Peyer's patch (tissue), 4 donors: ENCODE data around the gene STEAP1B. TPM values are rescaled to one million over a fixed set of nuclear protein-coding genes. Genes with fewer than 3 reads are reported as not detected.
"Not testable (repeated sequence)": the region's sequence is repeated elsewhere in the genome, so short reads cannot be mapped to it uniquely, and the experiment has no call there.

Experiments
- DNase-seq, 3 donors: peaks; one replicate each; pipeline ENCODE4 v3.0.0-alpha.2; 2017 to 2019
- H3K27ac ChIP-seq, 4 donors: fragments of 200-600 bp; sonication (generic); one replicate each; pipeline ENCODE4 v1.5.1; 2016 to 2019
- H3K27me3 ChIP-seq, 2 donors: fragments of 200-600 bp; sonication (generic); one replicate each; pipeline ENCODE4 v1.5.1; 2019
- H3K36me3 ChIP-seq, 3 donors: fragments of 200-600 bp; sonication (generic); one replicate each; pipeline ENCODE4 v1.5.1; 2016 to 2019
- H3K4me1 ChIP-seq, 4 donors: fragments of 200-600 bp; sonication (generic); one replicate each; pipeline ENCODE4 v1.5.1; 2016 to 2019
- H3K4me3 ChIP-seq, 4 donors: fragments of 200-600 bp; sonication (generic); 1 replicate in 3 of 4; 2 replicates in 1 of 4; pipeline ENCODE4 v1.5.1; 2016 to 2019; ENCODE audit warnings: mild to moderate bottlenecking in 1 of 4
- H3K9me3 ChIP-seq, 4 donors: fragments of 200-600 bp; sonication (generic); one replicate each; pipeline ENCODE4 v1.5.1; 2016 to 2019; ENCODE audit warnings: mild to moderate bottlenecking in 1 of 4
- CTCF ChIP-seq, 6 experiments: fragments of 450-650 bp in 4 of 6; fragments of 200-600 bp in 2 of 6; sonication (generic) in 1 of 6; IDR thresholded peaks; one replicate each; pipeline ENCODE4 v1.5.1; 2017 to 2019; ENCODE audit warnings: antibody characterized with exemption in 6 of 6, mild to moderate bottlenecking in 3 of 6, moderate library complexity in 1 of 6
- total RNA-seq, 4 donors: library from RNA; depleted of rRNA; stranded (reverse); fragments of >200 nt; gene quantifications; one replicate each; pipeline ENCODE4 v1.1.0, GENCODE V29; 2016

Gene STEAP1B
- total RNA-seq, 4 donors from 2014 or later, result not detected

DNA sequence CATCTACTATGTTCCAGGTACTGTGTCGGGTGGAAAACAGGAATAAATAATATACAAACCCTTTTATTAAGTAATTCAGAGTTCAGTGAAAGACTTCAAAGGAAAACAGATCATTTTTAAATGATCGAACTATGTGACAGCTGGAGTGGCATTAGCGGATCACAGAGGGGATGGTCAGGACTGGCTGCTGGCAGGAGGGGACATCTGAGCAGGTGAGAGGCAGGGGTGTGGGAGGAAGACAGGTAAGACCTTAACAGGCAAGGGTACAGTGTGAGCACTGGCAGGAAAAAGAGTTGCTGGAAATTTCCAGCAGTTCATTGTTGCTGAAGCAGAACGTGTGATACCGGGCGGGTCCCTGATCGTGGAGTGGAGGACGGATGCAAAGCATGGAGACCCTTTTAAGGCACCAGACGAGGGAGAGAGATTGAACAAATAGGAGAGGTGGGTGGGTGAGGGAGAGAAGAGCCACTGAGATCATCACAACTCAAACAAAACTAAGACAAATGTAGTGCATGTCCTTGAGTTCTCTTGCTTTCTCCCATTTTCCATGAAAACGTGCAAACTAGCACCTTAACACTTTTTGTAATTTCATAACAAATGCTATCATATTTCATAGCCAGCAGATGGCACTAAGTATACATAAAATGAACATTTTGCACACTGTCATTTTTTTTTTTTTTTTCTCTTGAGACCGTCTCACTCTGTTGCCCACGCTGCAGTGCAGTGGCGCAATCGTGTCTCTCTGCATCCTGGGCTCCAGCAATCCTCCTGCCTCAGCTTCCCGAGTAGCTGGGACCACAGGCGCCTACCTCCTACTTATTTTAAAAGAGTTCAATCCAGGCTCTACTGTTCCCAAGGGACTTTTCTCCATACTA, 23.7 kb upstream of the STEAP1B start:
- DNase-seq, H3K4me3 ChIP-seq, H3K36me3 ChIP-seq, H3K27me3 ChIP-seq, H3K9me3 ChIP-seq, H3K27ac ChIP-seq, H3K4me1 ChIP-seq: not testable (repeated sequence)
- TF ChIP-seq CTCF (IDR thresholded peaks at IDR 0.05), result peak in 3 of 6 experiments; percentile 12 to 25 (median 18)

GRCh38 chr7:22519560-22519959, 19.6 kb upstream of the STEAP1B start:
- not testable (repeated sequence) for H3K4me3 ChIP-seq, H3K27ac ChIP-seq, H3K36me3 ChIP-seq, H3K4me1 ChIP-seq, DNase-seq, H3K9me3 ChIP-seq, H3K27me3 ChIP-seq

GRCh38 chr7:22516950-22517349, 17.0 kb upstream of the STEAP1B start:
- not testable (repeated sequence) for H3K4me1 ChIP-seq, H3K4me3 ChIP-seq, H3K9me3 ChIP-seq, DNase-seq, H3K27ac ChIP-seq, H3K36me3 ChIP-seq, H3K27me3 ChIP-seq

DNA sequence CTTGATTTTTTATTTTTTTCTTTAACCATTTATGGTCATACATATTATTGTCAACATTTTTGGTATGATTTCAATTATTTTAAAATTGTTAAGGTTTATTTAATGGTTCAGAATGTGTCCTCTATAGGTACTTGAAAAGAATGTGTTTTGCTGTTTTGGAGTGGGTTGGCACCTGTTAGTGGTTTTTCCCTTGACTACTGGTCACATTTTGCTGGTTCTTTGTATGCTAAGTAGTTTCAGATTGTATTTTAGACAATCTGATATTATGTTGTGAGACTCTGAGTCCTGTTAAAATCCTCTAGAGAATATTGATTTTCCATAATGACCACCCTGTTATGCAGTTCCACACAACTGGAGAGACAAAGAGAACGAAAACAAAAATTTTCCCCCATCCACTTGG, 15.0 kb upstream of the STEAP1B start:
- H3K9me3 ChIP-seq, H3K36me3 ChIP-seq, H3K4me3 ChIP-seq, H3K27ac ChIP-seq, H3K27me3 ChIP-seq, DNase-seq, H3K4me1 ChIP-seq: not testable (repeated sequence)

GRCh38 chr7:22507320-22507719, 7.3 kb upstream of the STEAP1B start:
- not testable (repeated sequence) for DNase-seq, H3K27me3 ChIP-seq, H3K4me3 ChIP-seq, H3K27ac ChIP-seq, H3K36me3 ChIP-seq, H3K9me3 ChIP-seq, H3K4me1 ChIP-seq

DNA sequence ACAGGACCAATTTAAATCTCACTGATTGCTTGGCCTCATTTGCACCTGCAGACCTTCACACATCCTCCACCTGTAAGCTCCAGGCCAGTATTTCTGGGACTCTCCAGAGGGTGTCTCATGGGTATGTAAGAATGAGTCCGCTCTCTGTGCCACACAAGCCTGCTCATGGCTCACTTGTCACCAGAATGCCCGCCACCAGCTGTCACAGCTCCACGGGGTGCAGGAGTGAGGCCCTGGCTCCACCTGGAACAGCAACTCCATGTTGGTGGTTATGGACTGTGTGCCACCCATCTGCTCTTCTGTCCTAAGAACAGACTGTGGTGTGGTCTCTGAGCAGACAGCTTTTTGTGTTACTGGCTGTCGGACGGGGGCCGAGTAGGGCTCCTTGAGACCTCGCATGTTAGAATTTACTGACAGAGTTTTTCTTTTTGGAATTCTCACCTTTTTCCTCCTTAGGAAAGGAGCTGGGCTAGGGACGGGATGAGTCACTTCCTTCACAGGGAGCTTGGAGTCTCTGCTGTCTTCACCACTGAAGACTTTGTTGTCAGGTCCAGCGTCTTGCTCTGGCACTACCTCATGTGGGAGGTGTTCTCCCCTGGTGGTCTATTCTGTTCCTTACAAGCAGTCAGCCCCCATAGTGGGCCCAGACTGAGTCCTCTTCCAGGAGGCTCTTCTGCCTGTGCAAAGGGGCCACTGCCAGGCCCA, 6.5 kb upstream of the STEAP1B start:
- H3K36me3 ChIP-seq, H3K4me3 ChIP-seq, H3K27ac ChIP-seq, DNase-seq, H3K9me3 ChIP-seq, H3K27me3 ChIP-seq, H3K4me1 ChIP-seq: not testable (repeated sequence)

DNA sequence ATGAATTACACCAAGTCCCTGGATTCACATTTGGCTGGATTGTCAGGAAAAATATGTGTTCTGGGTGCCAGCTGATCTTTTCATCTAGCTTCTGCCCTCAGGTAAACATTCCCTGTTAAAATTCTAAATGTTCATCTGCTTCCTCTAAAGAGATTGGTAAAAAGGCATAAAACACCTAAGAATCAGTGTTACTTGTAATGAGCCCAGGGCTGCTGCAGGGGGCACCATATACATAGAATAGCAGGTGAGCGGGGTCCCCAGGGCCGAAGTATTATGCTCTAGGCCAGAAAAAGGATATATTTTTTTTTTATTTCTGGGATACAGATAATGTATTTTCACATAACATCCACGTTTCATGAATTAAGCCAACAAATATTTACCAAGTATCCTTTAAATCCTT, 4.5 kb upstream of the STEAP1B start:
- not testable (repeated sequence) for H3K9me3 ChIP-seq, H3K27me3 ChIP-seq, H3K4me1 ChIP-seq, H3K27ac ChIP-seq, H3K36me3 ChIP-seq, DNase-seq, H3K4me3 ChIP-seq

DNA sequence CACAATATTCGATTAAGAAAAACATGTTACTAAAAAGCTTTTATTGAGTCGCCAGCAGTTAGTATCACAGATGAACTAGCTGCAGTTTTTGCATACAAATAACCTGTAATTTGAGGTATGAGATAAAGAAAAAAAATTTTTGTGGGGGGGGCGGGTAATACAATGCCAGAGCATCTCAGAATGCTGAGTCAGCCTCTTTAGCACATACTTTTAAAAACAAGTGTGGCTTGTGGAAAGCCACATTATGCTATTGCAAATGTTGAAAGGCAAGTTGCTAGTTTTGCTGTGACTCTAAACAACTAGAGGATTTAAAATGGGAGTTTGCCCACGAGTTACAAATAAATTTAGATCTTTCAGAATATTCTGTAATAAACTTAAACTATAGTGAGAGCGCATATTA, 2.1 kb upstream of the STEAP1B start:
- H3K27me3 ChIP-seq, DNase-seq: not testable (repeated sequence)

DNA sequence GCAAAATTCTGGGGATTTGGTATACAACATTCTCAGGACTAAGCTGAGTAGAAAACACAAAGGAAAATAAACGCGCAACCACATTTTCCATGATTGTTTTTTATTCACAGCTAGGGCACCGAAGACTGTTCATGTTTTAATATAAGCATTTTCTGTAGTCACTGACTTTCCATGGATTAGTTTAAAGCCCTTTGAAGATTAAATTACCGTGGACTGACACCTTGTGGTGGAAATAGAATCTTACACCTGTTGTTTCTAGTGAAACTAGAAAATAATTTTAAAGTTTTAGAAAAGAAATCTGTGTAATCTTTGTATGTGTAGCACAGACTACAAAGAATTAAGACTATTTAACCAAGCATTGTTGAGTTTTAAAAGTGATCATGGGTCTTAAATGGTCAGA, 1.3 kb upstream of the STEAP1B start:
- DNase-seq, H3K27me3 ChIP-seq, H3K9me3 ChIP-seq, H3K27ac ChIP-seq, H3K4me1 ChIP-seq, H3K36me3 ChIP-seq, H3K4me3 ChIP-seq: not testable (repeated sequence)
- peak in 4 of 6 experiments; percentile 33 to 55 (median 51) for TF ChIP-seq CTCF (IDR thresholded peaks at IDR 0.05)

More for the DNA sequence above, 2.1 kb upstream of the STEAP1B start:
- H3K36me3 ChIP-seq, H3K4me1 ChIP-seq, H3K9me3 ChIP-seq, H3K27ac ChIP-seq, H3K4me3 ChIP-seq: not testable (repeated sequence)
